ENCODE data around the gene ATCAY.

Gene ATCAY

DNA sequence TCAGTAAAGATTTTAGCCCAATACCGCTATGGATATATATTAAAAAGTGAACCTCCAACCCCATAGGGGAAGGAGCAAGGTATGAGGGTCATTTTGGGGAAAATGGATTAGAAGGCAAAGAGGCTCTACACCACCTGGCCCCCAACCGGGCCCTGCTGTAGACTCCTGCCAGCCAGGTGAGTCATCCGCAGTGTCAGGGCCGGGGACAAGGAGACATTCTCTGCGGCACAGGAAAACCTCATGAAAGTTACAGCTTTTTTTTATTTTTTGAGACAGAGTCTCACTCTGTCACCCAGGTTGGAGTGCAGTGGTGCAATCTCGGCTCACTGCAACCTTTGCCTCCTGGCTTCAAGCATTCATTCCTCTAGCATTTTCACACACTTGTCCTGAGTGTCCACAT lies 43.6 kb upstream of the ATCAY start:
- TF ChIP-seq, protein P1, sequence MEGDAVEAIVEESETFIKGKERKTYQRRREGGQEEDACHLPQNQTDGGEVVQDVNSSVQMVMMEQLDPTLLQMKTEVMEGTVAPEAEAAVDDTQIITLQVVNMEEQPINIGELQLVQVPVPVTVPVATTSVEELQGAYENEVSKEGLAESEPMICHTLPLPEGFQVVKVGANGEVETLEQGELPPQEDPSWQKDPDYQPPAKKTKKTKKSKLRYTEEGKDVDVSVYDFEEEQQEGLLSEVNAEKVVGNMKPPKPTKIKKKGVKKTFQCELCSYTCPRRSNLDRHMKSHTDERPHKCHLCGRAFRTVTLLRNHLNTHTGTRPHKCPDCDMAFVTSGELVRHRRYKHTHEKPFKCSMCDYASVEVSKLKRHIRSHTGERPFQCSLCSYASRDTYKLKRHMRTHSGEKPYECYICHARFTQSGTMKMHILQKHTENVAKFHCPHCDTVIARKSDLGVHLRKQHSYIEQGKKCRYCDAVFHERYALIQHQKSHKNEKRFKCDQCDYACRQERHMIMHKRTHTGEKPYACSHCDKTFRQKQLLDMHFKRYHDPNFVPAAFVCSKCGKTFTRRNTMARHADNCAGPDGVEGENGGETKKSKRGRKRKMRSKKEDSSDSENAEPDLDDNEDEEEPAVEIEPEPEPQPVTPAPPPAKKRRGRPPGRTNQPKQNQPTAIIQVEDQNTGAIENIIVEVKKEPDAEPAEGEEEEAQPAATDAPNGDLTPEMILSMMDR (IDR thresholded peaks at IDR 0.05; ENCODE audit: low read depth, low read length) = no peak
- H3K4me3 ChIP-seq (ENCODE audit: low read depth, low read length) = no peak overlapping the region
- in situ Hi-C loops (cut with HindIII; ENCODE audit: low sequenced_read_pairs) = no loop called here
- DNase-seq (ENCODE audit: low read depth, low spot score) = no peak

DNA sequence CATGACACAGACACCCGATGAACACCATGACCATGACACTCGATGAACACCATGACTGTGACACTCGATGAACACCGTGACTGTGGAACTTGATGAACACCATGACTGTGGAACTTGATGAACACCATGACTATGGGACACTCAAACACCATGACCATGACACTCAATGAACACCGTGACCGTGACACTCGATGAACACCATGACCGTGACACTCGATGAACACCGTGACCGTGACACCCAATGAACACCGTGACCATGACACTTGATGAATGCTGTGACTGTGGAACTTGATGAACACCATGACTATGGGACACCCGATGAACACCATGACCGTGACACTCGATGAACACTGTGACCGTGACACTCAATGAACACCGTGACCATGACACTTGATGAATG lies 43.2 kb upstream of the ATCAY start:
- in situ Hi-C loops (cut with HindIII; ENCODE audit: low sequenced_read_pairs) = no loop called here
- DNase-seq (ENCODE audit: low read depth, low spot score) = no peak
- TF ChIP-seq, protein P1 (IDR thresholded peaks at IDR 0.05; ENCODE audit: low read depth, low read length) = no peak
- no peak overlapping the region for H3K4me3 ChIP-seq (ENCODE audit: low read depth, low read length)

DNA sequence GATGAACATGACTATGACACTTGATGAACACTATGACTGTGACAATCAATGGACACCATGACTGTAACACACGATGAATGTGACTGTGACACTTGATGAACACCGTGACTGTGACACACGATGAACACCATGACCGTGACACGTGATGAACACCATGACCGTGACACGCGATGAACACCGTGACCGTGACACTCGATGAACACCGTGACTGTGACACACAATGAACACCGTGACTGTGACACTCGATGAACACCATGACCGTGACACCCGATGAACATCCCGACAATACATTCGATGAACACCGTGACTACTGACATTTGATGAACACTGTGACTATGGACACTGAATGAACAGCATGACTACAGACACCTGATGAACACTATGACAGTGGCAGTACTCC lies 42.6 kb upstream of the ATCAY start:
- no peak overlapping the region for H3K4me3 ChIP-seq (ENCODE audit: low read depth, low read length)
- in situ Hi-C loops (cut with HindIII; ENCODE audit: low sequenced_read_pairs) = no loop called here
- TF ChIP-seq, protein P1 (IDR thresholded peaks at IDR 0.05; ENCODE audit: low read depth, low read length) = no peak
- DNase-seq (ENCODE audit: low read depth, low spot score) = no peak

DNA sequence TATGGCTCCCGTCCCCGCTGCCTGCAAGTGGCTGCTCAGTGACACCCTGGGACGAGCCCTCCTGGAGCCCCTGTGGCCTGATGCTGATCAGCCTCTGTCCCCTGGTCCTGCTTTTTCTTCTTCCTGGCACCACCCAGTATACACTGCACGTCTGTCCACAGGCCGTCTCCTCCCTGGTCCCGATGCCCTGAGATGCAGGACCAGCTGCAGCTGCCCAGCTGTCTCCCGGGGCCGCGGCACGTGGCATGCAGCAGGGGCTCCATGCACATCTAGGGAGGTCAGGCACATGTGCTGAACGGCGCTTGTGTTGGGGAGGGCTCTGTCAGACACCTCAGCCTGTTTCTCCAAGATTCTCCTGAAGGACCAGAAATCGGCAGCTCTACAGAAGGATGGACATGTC lies 41.8 kb upstream of the ATCAY start:
- DNase-seq (ENCODE audit: low read depth, low spot score) = no peak
- no peak overlapping the region for H3K4me3 ChIP-seq (ENCODE audit: low read depth, low read length)
- in situ Hi-C loops (cut with HindIII; ENCODE audit: low sequenced_read_pairs) = no loop called here
- TF ChIP-seq, protein P1 (IDR thresholded peaks at IDR 0.05; ENCODE audit: low read depth, low read length) = no peak

GRCh38 chr19:3839941-3840340 lies 40.5 kb upstream of the ATCAY start:
- no peak overlapping the region for H3K4me3 ChIP-seq (ENCODE audit: low read depth, low read length)
- TF ChIP-seq, protein P1 (IDR thresholded peaks at IDR 0.05; ENCODE audit: low read depth, low read length) = no peak
- DNase-seq (ENCODE audit: low read depth, low spot score) = no peak
- in situ Hi-C loops (cut with HindIII; ENCODE audit: low sequenced_read_pairs) = no loop called here

DNA sequence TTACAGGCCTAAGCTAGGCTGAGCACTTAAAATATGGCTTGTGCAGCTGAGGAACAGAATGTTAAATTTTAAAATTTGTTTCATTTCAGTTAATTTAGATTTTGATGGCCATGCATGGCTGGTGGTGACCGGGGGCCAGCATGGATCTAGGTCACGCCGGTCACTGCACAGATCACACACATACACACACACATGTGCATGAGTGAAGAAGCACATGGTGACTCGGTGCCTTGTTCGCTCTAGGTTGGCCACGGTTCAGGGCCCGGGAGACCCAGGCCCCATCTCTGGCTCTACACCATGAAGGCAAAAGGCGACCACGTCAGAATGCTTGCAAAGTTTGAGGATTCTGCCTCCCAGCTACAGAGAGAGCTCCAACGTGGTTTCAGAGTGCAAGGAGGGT lies 39.7 kb upstream of the ATCAY start:
- no peak for DNase-seq (ENCODE audit: low read depth, low spot score)
- TF ChIP-seq, protein P1 (IDR thresholded peaks at IDR 0.05; ENCODE audit: low read depth, low read length) = no peak
- in situ Hi-C loops (cut with HindIII; ENCODE audit: low sequenced_read_pairs) = no loop called here
- H3K4me3 ChIP-seq (ENCODE audit: low read depth, low read length) = no peak overlapping the region

DNA sequence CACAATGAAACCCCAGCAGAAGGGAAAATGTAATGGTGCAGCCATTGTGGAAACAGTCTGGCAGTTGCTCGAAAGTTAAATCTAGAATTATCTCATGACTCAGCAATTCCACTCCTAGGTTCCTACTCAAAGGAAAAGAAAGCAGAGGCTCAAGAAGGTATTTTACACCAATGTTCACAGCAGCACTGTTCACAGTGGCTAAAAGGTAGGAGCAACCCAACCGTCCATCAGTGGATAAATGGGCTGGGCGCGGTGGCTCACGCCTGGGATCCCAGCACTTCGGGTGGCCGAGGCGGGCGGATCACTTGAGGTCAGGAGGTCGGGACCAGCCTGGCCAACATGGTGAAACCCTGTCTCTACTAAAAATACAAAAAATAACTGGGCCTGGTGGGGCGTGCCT lies 37.5 kb upstream of the ATCAY start:
- in situ Hi-C loops (cut with HindIII; ENCODE audit: low sequenced_read_pairs) = no loop called here
- TF ChIP-seq, protein P1 (IDR thresholded peaks at IDR 0.05; ENCODE audit: low read depth, low read length) = no peak
- no peak for DNase-seq (ENCODE audit: low read depth, low spot score)
- no peak overlapping the region for H3K4me3 ChIP-seq (ENCODE audit: low read depth, low read length)

Data from astrocyte of the spinal cord (primary cell).